Fibroblast of lung (primary cell): ENCODE measurements around the gene ZC3H7B.

Experiments used
- EZH2 ChIP-seq: IDR thresholded peaks from 2 replicates; pipeline ENCODE4 v1.5.1; 2012; ENCODE audit warnings: low read length, control low read depth, mild to moderate bottlenecking; ENCODE audit errors: missing control alignments
- TF ChIP-seq, protein P1 (sequence below), 2 donors: IDR thresholded peaks in 1 of 2; conservative IDR thresholded peaks in 1 of 2; 1 replicate in 1 of 2; 2 replicates in 1 of 2; pipeline ENCODE4 v1.5.1; 2011 to 2012; ENCODE audit warnings: low read length in 2 of 2, control low read depth in 1 of 2, inconsistent platforms in 1 of 2, low read depth in 1 of 2, mild to moderate bottlenecking in 1 of 2

DNA sequence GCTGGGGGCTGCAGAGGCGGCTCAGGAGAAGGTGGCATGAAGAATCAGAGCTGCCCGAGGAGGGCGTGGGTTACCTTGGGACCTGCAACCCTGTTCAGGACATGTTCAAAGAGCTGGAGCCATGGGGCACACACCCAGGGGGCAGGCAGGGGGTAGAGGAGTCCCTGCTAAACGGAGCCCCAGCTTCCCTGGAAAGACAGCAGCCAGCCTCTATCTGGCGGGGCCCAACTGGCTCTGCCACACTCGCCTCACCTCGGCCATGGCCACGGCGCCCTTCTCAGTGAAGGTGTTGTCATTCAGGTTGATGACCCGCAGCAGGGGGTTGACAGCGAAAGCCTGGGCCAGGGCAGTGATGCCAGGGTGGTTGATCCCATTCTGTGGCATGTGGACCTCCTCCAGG, 43.6 kb upstream of the ZC3H7B start:
- TF ChIP-seq, protein P1, sequence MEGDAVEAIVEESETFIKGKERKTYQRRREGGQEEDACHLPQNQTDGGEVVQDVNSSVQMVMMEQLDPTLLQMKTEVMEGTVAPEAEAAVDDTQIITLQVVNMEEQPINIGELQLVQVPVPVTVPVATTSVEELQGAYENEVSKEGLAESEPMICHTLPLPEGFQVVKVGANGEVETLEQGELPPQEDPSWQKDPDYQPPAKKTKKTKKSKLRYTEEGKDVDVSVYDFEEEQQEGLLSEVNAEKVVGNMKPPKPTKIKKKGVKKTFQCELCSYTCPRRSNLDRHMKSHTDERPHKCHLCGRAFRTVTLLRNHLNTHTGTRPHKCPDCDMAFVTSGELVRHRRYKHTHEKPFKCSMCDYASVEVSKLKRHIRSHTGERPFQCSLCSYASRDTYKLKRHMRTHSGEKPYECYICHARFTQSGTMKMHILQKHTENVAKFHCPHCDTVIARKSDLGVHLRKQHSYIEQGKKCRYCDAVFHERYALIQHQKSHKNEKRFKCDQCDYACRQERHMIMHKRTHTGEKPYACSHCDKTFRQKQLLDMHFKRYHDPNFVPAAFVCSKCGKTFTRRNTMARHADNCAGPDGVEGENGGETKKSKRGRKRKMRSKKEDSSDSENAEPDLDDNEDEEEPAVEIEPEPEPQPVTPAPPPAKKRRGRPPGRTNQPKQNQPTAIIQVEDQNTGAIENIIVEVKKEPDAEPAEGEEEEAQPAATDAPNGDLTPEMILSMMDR (conservative IDR thresholded peaks at IDR 0.05 in 1 of 2, IDR thresholded peaks at IDR 0.05 in 1 of 2; ENCODE audit: low read depth in 1 of 2, low read length in 2 of 2), result no peak
- TF ChIP-seq EZH2, result no peak
